Measurements from ENCODE around the gene ZNF787.
"Not testable (repeated sequence)": the region's sequence is repeated elsewhere in the genome, so short reads cannot be mapped to it uniquely, and the experiment has no call there.

Gene ZNF787

GRCh38 chr19:56106397-56106849 lies 14.7 kb downstream of the ZNF787 start:
- no peak for DNase-seq (ENCODE audit: low read depth in 2 of 2)

GRCh38 chr19:56105831-56106396 lies 15.2 kb downstream of the ZNF787 start:
- not testable (repeated sequence) for DNase-seq (ENCODE audit: low read depth in 2 of 2)

GRCh38 chr19:56105090-56105701 lies 15.9 kb downstream of the ZNF787 start:
- DNase-seq (ENCODE audit: low read depth in 2 of 2) = peak; percentile 32 to 40

GRCh38 chr19:56104423-56104822 lies 16.7 kb downstream of the ZNF787 start:
- no peak for DNase-seq (ENCODE audit: low read depth in 2 of 2)

GRCh38 chr19:56103027-56103614 lies 18.0 kb downstream of the ZNF787 start:
- no peak for DNase-seq (ENCODE audit: low read depth in 2 of 2)

- no peak for DNase-seq (ENCODE audit: low read depth in 2 of 2)
These were observed 19.2 kb downstream of the ZNF787 start for GRCh38 chr19:56101746-56102535.

- no peak for DNase-seq (ENCODE audit: low read depth in 2 of 2)
These were observed 20.0 kb downstream of the ZNF787 start for GRCh38 chr19:56101095-56101494.

- no peak for DNase-seq (ENCODE audit: low read depth in 2 of 2)
These were observed 21.2 kb downstream of the ZNF787 start for GRCh38 chr19:56099638-56100539.

- no peak for DNase-seq (ENCODE audit: low read depth in 2 of 2)
These were observed 22.1 kb downstream of the ZNF787 start for GRCh38 chr19:56098731-56099568.

GRCh38 chr19:56098237-56098636 lies 22.9 kb downstream of the ZNF787 start:
- DNase-seq (ENCODE audit: low read depth in 2 of 2) = not testable (repeated sequence)

GRCh38 chr19:56097776-56098175 lies 23.3 kb downstream of the ZNF787 start:
- DNase-seq (ENCODE audit: low read depth in 2 of 2) = no peak

- no peak for DNase-seq (ENCODE audit: low read depth in 2 of 2)
These were observed 23.8 kb downstream of the ZNF787 start for GRCh38 chr19:56097306-56097705.

- no peak for DNase-seq (ENCODE audit: low read depth in 2 of 2)
These were observed 24.4 kb downstream of the ZNF787 start for GRCh38 chr19:56096665-56097064.

GRCh38 chr19:56094449-56094848 lies 26.6 kb downstream of the ZNF787 start:
- DNase-seq (ENCODE audit: low read depth in 2 of 2) = no peak

- no peak for DNase-seq (ENCODE audit: low read depth in 2 of 2)
These were observed 28.1 kb downstream of the ZNF787 start for GRCh38 chr19:56092685-56093631.

- no peak for DNase-seq (ENCODE audit: low read depth in 2 of 2)
These were observed 29.1 kb downstream of the ZNF787 start for GRCh38 chr19:56091751-56092546.

GRCh38 chr19:56091066-56091490 lies 30.0 kb downstream of the ZNF787 start:
- no peak for DNase-seq (ENCODE audit: low read depth in 2 of 2)

- no peak for DNase-seq (ENCODE audit: low read depth in 2 of 2)
These were observed 31.8 kb downstream of the ZNF787 start for GRCh38 chr19:56089344-56089743.
